GM12878 (cell line): ENCODE data around the gene PRKAR2B. TPM values are rescaled to one million over a fixed set of nuclear protein-coding genes. Genes with fewer than 3 reads are reported as not detected.

ENCODE experiments used
- ATAC-seq: fragments of 200-7000 bp; cut with Tn5 transposase; 3 replicates; pipeline ENCODE4 v1.9.1; 2020; ENCODE audit warnings: mild to moderate bottlenecking, moderate library complexity
- BruUV-seq: library from RNA; stranded (reverse); fragments of 400-500 nt; replicated peaks from 2 replicates; lab custom pipeline; 2021; lab: Mats Ljungman, UMichigan
- CTCF ChIA-PET: fragments of 300-600 bp; sonication (Branson Sonifier 250); formaldehyde crosslinking; extraction: SDS; loops from one replicate; lab custom pipeline; 2021; ENCODE audit warnings: inconsistent platforms; lab: Yijun Ruan, JAX
- POLR2A ChIA-PET: fragments of 350-600 bp; formaldehyde crosslinking; extraction: SDS; loops from one replicate; lab custom pipeline; 2021; ENCODE audit warnings: inconsistent platforms; lab: Charles Lee
- RAD21 ChIA-PET: fragments of 300-600 bp; sonication (Branson Sonifier 250); formaldehyde crosslinking; loops from one replicate; lab custom pipeline; 2023; ENCODE audit warnings: antibody characterized with exemption; ENCODE audit not compliant: unreplicated experiment; lab: Charles Lee
- SMC1A ChIA-PET: fragments of 300-600 bp; sonication (Branson Sonifier 250); formaldehyde crosslinking; loops from one replicate; lab custom pipeline; 2023; ENCODE audit not compliant: unreplicated experiment, uncharacterized antibody; lab: Charles Lee
- DNase-seq: peaks from one replicate; pipeline ENCODE4 v3.0.0-alpha.2; 2011; ENCODE audit warnings: low read depth, low spot score
- FAIRE-seq: peaks from 3 replicates; lab custom pipeline; 2011; peaks lifted over from hg19 to GRCh38; lab: Jason Lieb, UNC
- H2AFZ ChIP-seq: 2 replicates; pipeline ENCODE4 v1.6.0; 2011; ENCODE audit warnings: low read depth, low read length, control low read depth; ENCODE audit not compliant: control insufficient read depth
- H3K27ac ChIP-seq: 2 replicates; pipeline ENCODE4 v1.5.1; 2011; ENCODE audit warnings: control low read depth; ENCODE audit not compliant: control insufficient read depth, insufficient read depth
- H3K27me3 ChIP-seq, 2 experiments: replicated peaks in 1 of 2; 2 replicates each; pipeline versions ENCODE4 v1.6.0 to v1.6.1; 2011; ENCODE audit warnings: low read length in 1 of 2; ENCODE audit not compliant: control insufficient read depth in 2 of 2, insufficient read depth in 2 of 2
- H3K36me3 ChIP-seq, 2 experiments: 2 replicates each; pipeline ENCODE4 v1.5.1; 2011; ENCODE audit warnings: low read length in 1 of 2; ENCODE audit not compliant: control insufficient read depth in 2 of 2, insufficient read depth in 2 of 2
- H3K4me1 ChIP-seq: 2 replicates; pipeline ENCODE4 v1.6.1; 2011; ENCODE audit warnings: mild to moderate bottlenecking, low read length, moderate library complexity, mixed read lengths; ENCODE audit not compliant: control insufficient read depth, insufficient read depth
- H3K4me2 ChIP-seq: 2 replicates; pipeline ENCODE4 v1.6.0; 2011; ENCODE audit warnings: control low read depth; ENCODE audit not compliant: control insufficient read depth, insufficient read depth
- H3K4me3 ChIP-seq: fragments of 200-600 bp; sonication (generic); 2 replicates; pipeline ENCODE4 v1.5.1; 2016
- H3K79me2 ChIP-seq: 2 replicates; pipeline ENCODE4 v1.6.0; 2011; ENCODE audit warnings: low read length; ENCODE audit not compliant: control insufficient read depth, insufficient read depth
- H3K9ac ChIP-seq: 2 replicates; pipeline ENCODE4 v1.8.0; 2011; ENCODE audit warnings: low read length, control low read depth, mixed read lengths; ENCODE audit not compliant: control insufficient read depth, insufficient read depth
- H3K9me3 ChIP-seq: replicated peaks from 3 replicates; pipeline ENCODE4 v1.5.1; 2011; ENCODE audit warnings: mild to moderate bottlenecking, low read length; ENCODE audit not compliant: control insufficient read depth, insufficient read depth
- H4K20me1 ChIP-seq: 2 replicates; pipeline ENCODE4 v1.6.0; 2011; ENCODE audit not compliant: control insufficient read depth, insufficient read depth
- ASH2L ChIP-seq: fragments of 300-600, 200-600 bp; sonication (generic); IDR thresholded peaks from 2 replicates; pipeline ENCODE4 v1.6.1; 2017; ENCODE audit warnings: low read depth, mild to moderate bottlenecking, borderline replicate concordance
- CBX5 ChIP-seq: sonication (generic); IDR thresholded peaks from 2 replicates; pipeline ENCODE4 v1.6.1; 2016; ENCODE audit warnings: low read depth, moderate library complexity, mild to moderate bottlenecking, inconsistent platforms
- CHD1 ChIP-seq: IDR thresholded peaks from 2 replicates; pipeline ENCODE4 v1.6.1; 2012; ENCODE audit warnings: low read depth, low read length, improper control_type of control experiment
- E2F8 ChIP-seq: fragments of 450-650 bp; IDR thresholded peaks from 2 replicates; pipeline ENCODE4 v1.6.1; 2018; ENCODE audit warnings: mild to moderate bottlenecking, low read depth, moderate library complexity; ENCODE audit not compliant: partially characterized antibody
- EP300 ChIP-seq, 2 experiments: fragments of 150-350 bp in 1 of 2; IDR thresholded peaks; 2 replicates each; pipeline ENCODE4 v1.6.1; 2011 to 2012; ENCODE audit warnings: low read depth in 2 of 2, low read length in 2 of 2, borderline replicate concordance in 1 of 2, improper control_type of control experiment in 1 of 2, inconsistent platforms in 1 of 2; ENCODE audit not compliant: control insufficient read depth in 1 of 2
- ESRRA ChIP-seq: IDR thresholded peaks from 2 replicates; pipeline ENCODE4 v1.6.1; 2012; ENCODE audit warnings: mild to moderate bottlenecking, low read length, improper control_type of control experiment
- ETV6 ChIP-seq, 2 experiments: fragments of 450-650 bp in 1 of 2; IDR thresholded peaks in 1 of 2; conservative IDR thresholded peaks in 1 of 2; 2 replicates each; pipeline ENCODE4 v1.6.1; 2014; ENCODE audit warnings: antibody characterized with exemption in 1 of 2, borderline replicate concordance in 1 of 2, low read depth in 1 of 2, mild to moderate bottlenecking in 1 of 2, moderate library complexity in 1 of 2
- FOS ChIP-seq: IDR thresholded peaks from 3 replicates; pipeline ENCODE4 v1.6.1; 2011; ENCODE audit warnings: borderline replicate concordance; ENCODE audit not compliant: insufficient read length; ENCODE audit errors: extremely low read depth
- GABPA ChIP-seq: IDR thresholded peaks from 2 replicates; pipeline ENCODE4 v1.6.1; 2014; ENCODE audit warnings: antibody characterized with exemption, low read depth, mild to moderate bottlenecking, inconsistent platforms
- KLF5 ChIP-seq: fragments of 450-650 bp; IDR thresholded peaks from 2 replicates; pipeline ENCODE4 v1.6.1; 2014; ENCODE audit warnings: mild to moderate bottlenecking; ENCODE audit not compliant: partially characterized antibody
- NR2F1 ChIP-seq: fragments of 450-650 bp; conservative IDR thresholded peaks from 2 replicates; pipeline ENCODE4 v1.6.1; 2017; ENCODE audit warnings: mild to moderate bottlenecking
- PAX5 ChIP-seq: IDR thresholded peaks from 2 replicates; pipeline ENCODE4 v1.6.1; 2011; ENCODE audit warnings: low read depth, low read length, borderline replicate concordance
- RFX5 ChIP-seq: IDR thresholded peaks from 2 replicates; pipeline ENCODE4 v1.6.1; 2011; ENCODE audit warnings: low read depth, low read length, improper control_type of control experiment
- SREBF1 ChIP-seq: IDR thresholded peaks from 2 replicates; pipeline ENCODE4 v1.6.1; 2012; ENCODE audit warnings: mild to moderate bottlenecking, low read length
- TARDBP ChIP-seq: IDR thresholded peaks from 2 replicates; pipeline ENCODE4 v1.6.1; 2016; ENCODE audit warnings: borderline replicate concordance
- ZNF207 ChIP-seq: fragments of 450-650 bp; IDR thresholded peaks from 2 replicates; pipeline ENCODE4 v1.6.1; 2014; ENCODE audit warnings: antibody characterized with exemption, mild to moderate bottlenecking, borderline replicate concordance
- ZNF384 ChIP-seq: IDR thresholded peaks from 2 replicates; pipeline ENCODE4 v1.6.1; 2012; ENCODE audit warnings: low read depth, mild to moderate bottlenecking, low read length, improper control_type of control experiment, borderline replicate concordance
- WGBS: methylation state at CpG from one replicate; pipeline ENCODE4 v1.1.6; 2016; ENCODE audit warnings: low lambda C conversion rate; ENCODE audit not compliant: insufficient replicate concordance, insufficient coverage; ENCODE audit errors: missing lambda C conversion rate; 5-methylcytosine and 5-hydroxymethylcytosine counted together
- in situ Hi-C: fragments of 300-500 bp; cut with MboI; formaldehyde crosslinking; loops from 9 replicates; pipeline ENCODE4 v1.14.3; 2018; ENCODE audit warnings: mixed read lengths
- intact Hi-C: fragments of 100-400 bp; cut with micrococcal nuclease; formaldehyde crosslinking; loops from one replicate; pipeline ENCODE4 v1.14.2; 2022; ENCODE audit not compliant: unreplicated experiment
- polyA plus RNA-seq, 11 experiments: library from polyadenylated mRNA; depleted of rRNA in 4 of 11; unstranded in 6 of 11; stranded (reverse) in 5 of 11; fragments of >200 nt; fragmentation: Nextera tagmentation in 4 of 11; fragmentation: Illumina TruSeq in 1 of 11; extraction: Ambion mirVana in 4 of 11; extraction: Trizol in 1 of 11; gene quantifications; 1 replicate in 1 of 11; 2 replicates in 10 of 11; pipeline versions ENCODE4 v1.2.1 to v1.2.3, GENCODE V29; 2011 to 2016; ENCODE audit warnings: inconsistent platforms in 2 of 11, missing spikeins in 2 of 11, low read depth in 1 of 11
- total RNA-seq, 4 experiments: library from RNA; depleted of rRNA in 3 of 4; stranded (reverse); fragments of >200 nt in 3 of 4; fragmentation: Illumina TruSeq in 1 of 4; extraction: Trizol in 1 of 4; gene quantifications; 2 replicates each; pipeline versions ENCODE4 v1.2.1 to v1.2.3, GENCODE V29; 2013 to 2021

PRKAR2B gene
- total and polyA plus RNA-seq, 10 of the 15 experiments (the other 5 are each of a cell fraction or from before 2014, with no cell fraction given) = 0.01 to 0.18 (median 0.04) TPM; not detected in 4

GRCh38 chr7:107185716-107186115 is 141.2 kb downstream of the PRKAR2B start:
- SMC1A ChIA-PET = no interaction called here
- ATAC-seq (no peak), FAIRE-seq (no peak), DNase-seq (no peak)
- RAD21 ChIA-PET = no interaction called here
- no TSS peak for BruUV-seq
- POLR2A ChIA-PET = interaction anchor here (0.6 to 1.0 kb wide), 3 partner anchors 12 to 17 kb away, joined by 3 read pairs; partner anchors contain the start of gene HBP1
- TF ChIP-seq GABPA (no peak), RFX5 (no peak), ZNF207 (no peak), FOS (no peak), ASH2L (no peak), ETV6 (conservative IDR thresholded peaks at IDR 0.05 in 1 of 2, IDR thresholded peaks at IDR 0.05 in 1 of 2; ENCODE audit: borderline replicate concordance in 1 of 2, low read depth in 1 of 2) (no peak), ZNF384 (no peak), KLF5 (no peak), ESRRA (no peak), E2F8 (no peak), CHD1 (no peak), NR2F1 (no peak), EP300 (IDR thresholded peaks at IDR 0.05; ENCODE audit: borderline replicate concordance in 1 of 2, control insufficient read depth in 1 of 2, low read depth in 2 of 2, low read length in 2 of 2) (no peak), SREBF1 (no peak), CBX5 (no peak), PAX5 (no peak), TARDBP (no peak)
- Histone ChIP-seq H3K9me3 (no peaks in the 10 kb centered on the region), H3K27ac (no peak overlapping the region), H2AFZ (no peak overlapping the region), H4K20me1 (no peaks in the 10 kb centered on the region), H3K4me2 (no peak overlapping the region), H3K4me3 (no peak overlapping the region), H3K79me2 (no peaks in the 10 kb centered on the region), H3K4me1 (no peaks in the 10 kb centered on the region), H3K9ac (no peak overlapping the region), H3K36me3 (peaks cover 0 to 7% of the 10 kb centered on the region in 2 experiments; a peak in 1 of 4 replicates), H3K27me3 (no peaks in the 10 kb centered on the region)
- WGBS = 98% methylated on average over 4 of the region's 4 CpGs
- CTCF ChIA-PET = no interaction called here
- in situ Hi-C loops = no loop called here
- intact Hi-C loops = no loop called here
